ENCODE data around the gene PRR30. TPM values are rescaled to one million over a fixed set of nuclear protein-coding genes. Genes with fewer than 3 reads are reported as not detected.

Gene PRR30
- total RNA-seq, 4 donors from 2014 or later: not detected

DNA sequence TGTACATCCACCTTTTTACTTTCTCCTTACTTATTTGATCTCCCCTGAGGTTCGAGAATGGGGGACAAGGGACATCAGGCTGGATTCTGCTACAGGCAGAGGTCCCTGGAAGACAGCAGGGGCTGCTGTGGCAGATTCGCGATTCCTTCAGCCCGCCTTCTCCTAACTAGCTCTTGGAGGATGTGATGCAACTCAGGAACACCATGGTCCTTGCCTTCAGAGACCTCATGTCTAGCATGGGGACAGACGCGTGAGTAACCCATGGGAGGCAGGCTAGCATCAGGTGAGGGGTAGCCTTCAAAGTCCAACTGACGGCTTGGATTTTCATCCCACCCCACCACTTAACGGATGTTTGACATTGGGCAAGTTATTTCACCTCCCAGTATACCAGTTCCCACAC lies 8.7 kb upstream of the PRR30 start:
- no peaks in the 10 kb centered on the region for H3K9me3 ChIP-seq
- no peak for DNase-seq (ENCODE audit: extremely low spot score)
- H3K36me3 ChIP-seq: no peaks in the 10 kb centered on the region
- WGBS: 92% methylated on average over 8 of the region's 8 CpGs
- intact Hi-C loops (cut with DNase I): no loop called here
- TF ChIP-seq POLR2AphosphoS5 (IDR thresholded peaks at IDR 0.05): no peak
- TF ChIP-seq POLR2A (IDR thresholded peaks at IDR 0.05; ENCODE audit: low read depth): no peak
- TF ChIP-seq, protein P1, sequence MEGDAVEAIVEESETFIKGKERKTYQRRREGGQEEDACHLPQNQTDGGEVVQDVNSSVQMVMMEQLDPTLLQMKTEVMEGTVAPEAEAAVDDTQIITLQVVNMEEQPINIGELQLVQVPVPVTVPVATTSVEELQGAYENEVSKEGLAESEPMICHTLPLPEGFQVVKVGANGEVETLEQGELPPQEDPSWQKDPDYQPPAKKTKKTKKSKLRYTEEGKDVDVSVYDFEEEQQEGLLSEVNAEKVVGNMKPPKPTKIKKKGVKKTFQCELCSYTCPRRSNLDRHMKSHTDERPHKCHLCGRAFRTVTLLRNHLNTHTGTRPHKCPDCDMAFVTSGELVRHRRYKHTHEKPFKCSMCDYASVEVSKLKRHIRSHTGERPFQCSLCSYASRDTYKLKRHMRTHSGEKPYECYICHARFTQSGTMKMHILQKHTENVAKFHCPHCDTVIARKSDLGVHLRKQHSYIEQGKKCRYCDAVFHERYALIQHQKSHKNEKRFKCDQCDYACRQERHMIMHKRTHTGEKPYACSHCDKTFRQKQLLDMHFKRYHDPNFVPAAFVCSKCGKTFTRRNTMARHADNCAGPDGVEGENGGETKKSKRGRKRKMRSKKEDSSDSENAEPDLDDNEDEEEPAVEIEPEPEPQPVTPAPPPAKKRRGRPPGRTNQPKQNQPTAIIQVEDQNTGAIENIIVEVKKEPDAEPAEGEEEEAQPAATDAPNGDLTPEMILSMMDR (IDR thresholded peaks at IDR 0.05): no peak
- no peak for TF ChIP-seq EP300 (IDR thresholded peaks at IDR 0.05)
- no peaks in the 10 kb centered on the region for H3K4me1 ChIP-seq
- peaks cover 0 to 16% (median 0%) of the 10 kb centered on the region in 4 donors for H3K27me3 ChIP-seq
- H3K4me3 ChIP-seq: no peak overlapping the region
- H3K27ac ChIP-seq (replicated peaks in 1 of 4): no peak overlapping the region

DNA sequence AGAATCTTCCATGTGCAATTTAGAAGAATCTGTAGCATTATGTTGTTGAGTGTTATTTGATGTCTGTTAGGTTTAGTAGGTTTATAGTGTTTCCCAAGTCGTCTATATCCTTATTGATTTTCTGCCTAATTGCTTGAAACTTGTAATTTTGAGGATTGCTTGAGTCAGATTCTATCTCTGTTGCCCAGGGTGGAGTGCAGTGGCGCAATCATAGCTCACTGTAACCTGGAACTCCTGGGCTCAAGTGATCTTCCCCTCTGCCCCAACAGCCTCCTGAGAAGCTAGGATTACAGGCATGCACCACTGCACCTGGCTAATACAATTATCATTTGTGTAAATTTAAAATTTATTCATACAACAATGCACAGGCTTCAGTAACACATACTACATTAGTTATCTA lies 6.5 kb upstream of the PRR30 start:
- H3K36me3 ChIP-seq: no peaks in the 10 kb centered on the region
- no peak overlapping the region for H3K4me3 ChIP-seq
- peaks cover 0 to 19% (median 0%) of the 10 kb centered on the region in 4 donors for H3K27me3 ChIP-seq
- H3K9me3 ChIP-seq: no peaks in the 10 kb centered on the region
- H3K27ac ChIP-seq (replicated peaks in 1 of 4): no peak overlapping the region
- TF ChIP-seq, protein P1 (IDR thresholded peaks at IDR 0.05): no peak
- TF ChIP-seq EP300 (IDR thresholded peaks at IDR 0.05): no peak
- no peak for TF ChIP-seq POLR2A (IDR thresholded peaks at IDR 0.05; ENCODE audit: low read depth)
- no peak for TF ChIP-seq POLR2AphosphoS5 (IDR thresholded peaks at IDR 0.05)
- H3K4me1 ChIP-seq: no peaks in the 10 kb centered on the region
- intact Hi-C loops (cut with DNase I): no loop called here
- WGBS: 84% methylated on average over 2 of the region's 2 CpGs
- DNase-seq (ENCODE audit: extremely low spot score): no peak

DNA sequence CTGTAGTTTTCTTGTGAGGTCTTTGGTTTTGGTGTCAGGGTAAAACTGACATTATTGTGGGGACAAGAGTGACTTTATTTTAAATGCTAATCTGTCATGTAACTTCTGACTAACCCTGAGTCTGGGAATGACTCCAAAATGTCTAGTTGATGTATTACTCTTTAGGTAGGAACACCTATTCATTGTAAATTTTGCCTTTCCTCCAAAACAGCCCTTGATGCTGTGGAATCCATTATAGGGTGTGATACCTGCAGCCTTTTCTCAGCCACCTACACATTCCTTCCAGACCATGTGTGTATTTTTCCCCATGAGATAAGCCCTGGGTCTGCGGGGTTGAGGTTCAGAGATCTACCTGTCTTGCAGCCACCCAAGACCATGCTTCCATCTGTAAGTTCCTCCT lies 4.1 kb upstream of the PRR30 start:
- DNase-seq (ENCODE audit: extremely low spot score): no peak
- Histone ChIP-seq H3K27ac (replicated peaks in 1 of 4) (no peak overlapping the region), H3K9me3 (no peaks in the 10 kb centered on the region), H3K4me1 (no peaks in the 10 kb centered on the region), H3K36me3 (no peaks in the 10 kb centered on the region), H3K27me3 (peaks cover 0 to 7% (median 0%) of the 10 kb centered on the region in 4 donors), H3K4me3 (no peak overlapping the region)
- TF ChIP-seq EP300 (IDR thresholded peaks at IDR 0.05) (no peak), POLR2A (IDR thresholded peaks at IDR 0.05; ENCODE audit: low read depth) (no peak), POLR2AphosphoS5 (IDR thresholded peaks at IDR 0.05) (no peak)
- TF ChIP-seq, protein P1 (IDR thresholded peaks at IDR 0.05): no peak
- intact Hi-C loops (cut with DNase I): no loop called here
- 84% methylated on average over 1 of the region's 1 CpG for WGBS

DNA sequence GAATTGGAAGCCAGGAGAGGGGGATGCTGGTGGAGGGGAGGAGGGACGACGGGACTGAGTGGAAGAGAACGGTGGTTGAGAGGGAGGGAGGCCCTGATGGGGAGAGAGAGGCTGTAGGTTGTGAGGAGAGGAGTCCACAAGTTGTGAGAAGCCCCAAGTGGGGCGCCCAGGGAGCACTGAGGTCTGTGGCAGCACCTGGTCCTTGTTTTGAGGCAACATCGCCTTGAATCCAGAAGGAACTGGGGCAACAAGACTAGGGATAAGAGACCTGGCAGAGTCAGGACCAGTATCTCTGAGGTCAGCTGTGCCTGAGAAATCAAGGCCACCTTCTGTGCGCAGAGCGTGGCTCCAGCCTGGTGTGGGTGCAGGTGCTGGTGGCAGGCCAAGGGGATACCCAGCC lies 1.1 kb downstream of the PRR30 start:
- TF ChIP-seq EP300 (IDR thresholded peaks at IDR 0.05) (no peak), POLR2AphosphoS5 (IDR thresholded peaks at IDR 0.05) (no peak), POLR2A (IDR thresholded peaks at IDR 0.05; ENCODE audit: low read depth) (no peak)
- TF ChIP-seq, protein P1 (IDR thresholded peaks at IDR 0.05): no peak
- 79% methylated on average over 7 of the region's 7 CpGs for WGBS
- intact Hi-C loops (cut with DNase I): no loop called here

DNA sequence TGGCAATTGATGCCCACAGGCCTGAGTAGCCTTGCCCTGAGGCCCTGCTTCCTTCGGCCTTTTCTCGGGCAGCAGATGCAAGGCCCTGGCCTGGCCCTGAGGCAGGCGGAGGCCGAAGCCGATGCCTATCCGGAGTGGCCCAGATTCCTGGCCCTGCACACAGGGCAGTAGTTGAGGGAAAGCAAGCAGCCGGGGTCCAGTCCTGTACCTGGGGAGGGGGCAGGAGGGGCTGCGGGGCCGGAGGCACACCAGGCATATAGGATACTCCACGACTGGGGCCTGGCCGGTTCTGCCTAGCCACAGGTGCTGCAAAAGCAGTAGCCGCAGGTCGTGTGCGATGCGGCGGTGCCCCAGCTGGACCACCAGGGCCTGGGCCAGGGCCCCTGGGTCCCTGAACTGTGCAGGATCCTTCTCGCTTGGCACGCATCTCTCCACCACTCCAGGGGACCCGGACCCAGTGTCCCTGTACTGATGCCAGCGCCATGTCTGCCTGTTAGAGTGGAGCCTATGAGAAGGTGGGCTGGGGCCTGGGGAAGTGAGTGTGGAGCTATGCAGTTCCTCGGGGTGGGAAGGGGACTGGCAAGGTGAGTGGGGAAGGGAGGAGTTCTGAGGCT lies 1.8 kb downstream of the PRR30 start:
- no peak for DNase-seq (ENCODE audit: extremely low spot score)
- 89% methylated on average over 5 of the region's 21 CpGs for WGBS
- intact Hi-C loops (cut with DNase I): no loop called here
- Histone ChIP-seq H3K36me3 (peaks cover 2 to 5% (median 3%) of the 10 kb centered on the region in 4 donors), H3K4me3 (no peak overlapping the region), H3K9me3 (no peaks in the 10 kb centered on the region), H3K27me3 (peaks cover 0 to 3% (median 0%) of the 10 kb centered on the region in 4 donors), H3K27ac (replicated peaks in 1 of 4) (no peak overlapping the region), H3K4me1 (peaks cover 9 to 17% (median 16%) of the 10 kb centered on the region in 4 donors)
- TF ChIP-seq EP300 (IDR thresholded peaks at IDR 0.05) (no peak), POLR2A (IDR thresholded peaks at IDR 0.05; ENCODE audit: low read depth) (no peak), POLR2AphosphoS5 (IDR thresholded peaks at IDR 0.05) (no peak)
- TF ChIP-seq, protein P1 (IDR thresholded peaks at IDR 0.05): no peak

More for the DNA sequence above, 1.1 kb downstream of the PRR30 start:
- Histone ChIP-seq H3K27ac (replicated peaks in 1 of 4) (no peak overlapping the region), H3K4me3 (no peak overlapping the region), H3K27me3 (peaks cover 0 to 3% (median 0%) of the 10 kb centered on the region in 4 donors), H3K36me3 (no peaks in the 10 kb centered on the region), H3K4me1 (peaks cover 6 to 10% (median 9%) of the 10 kb centered on the region in 4 donors), H3K9me3 (no peaks in the 10 kb centered on the region)
- no peak for DNase-seq (ENCODE audit: extremely low spot score)

Measured in esophagus muscularis mucosa (tissue), 4 donors.